MM.1S (cell line): ENCODE results near the gene KCNA2.

Source experiments
- CTCF ChIP-seq: fragments of 300-600 bp; sonication (generic); IDR thresholded peaks from 2 replicates; pipeline ENCODE4 v1.5.1; 2016; ENCODE audit warnings: antibody characterized with exemption, low read length, mixed read lengths
- EZH2 ChIP-seq: fragments of 300-600 bp; sonication (generic); optimal IDR thresholded peaks from 2 replicates; pipeline ENCODE3; 2017; ENCODE audit warnings: low read depth, mild to moderate bottlenecking, antibody characterized with exemption, low read length, mixed read lengths
- EZH2phosphoT487 ChIP-seq: fragments of 300-600 bp; sonication (generic); IDR thresholded peaks from 2 replicates; pipeline ENCODE4 v1.6.1; 2018; ENCODE audit warnings: antibody characterized with exemption, low read length

GRCh38 chr1:110549831-110550230, 56.3 kb downstream of the KCNA2 start:
- TF ChIP-seq CTCF (no peak), EZH2phosphoT487 (no peak), EZH2 (no peak)
